ENCODE data around the gene PLA1A.

The PLA1A gene

DNA sequence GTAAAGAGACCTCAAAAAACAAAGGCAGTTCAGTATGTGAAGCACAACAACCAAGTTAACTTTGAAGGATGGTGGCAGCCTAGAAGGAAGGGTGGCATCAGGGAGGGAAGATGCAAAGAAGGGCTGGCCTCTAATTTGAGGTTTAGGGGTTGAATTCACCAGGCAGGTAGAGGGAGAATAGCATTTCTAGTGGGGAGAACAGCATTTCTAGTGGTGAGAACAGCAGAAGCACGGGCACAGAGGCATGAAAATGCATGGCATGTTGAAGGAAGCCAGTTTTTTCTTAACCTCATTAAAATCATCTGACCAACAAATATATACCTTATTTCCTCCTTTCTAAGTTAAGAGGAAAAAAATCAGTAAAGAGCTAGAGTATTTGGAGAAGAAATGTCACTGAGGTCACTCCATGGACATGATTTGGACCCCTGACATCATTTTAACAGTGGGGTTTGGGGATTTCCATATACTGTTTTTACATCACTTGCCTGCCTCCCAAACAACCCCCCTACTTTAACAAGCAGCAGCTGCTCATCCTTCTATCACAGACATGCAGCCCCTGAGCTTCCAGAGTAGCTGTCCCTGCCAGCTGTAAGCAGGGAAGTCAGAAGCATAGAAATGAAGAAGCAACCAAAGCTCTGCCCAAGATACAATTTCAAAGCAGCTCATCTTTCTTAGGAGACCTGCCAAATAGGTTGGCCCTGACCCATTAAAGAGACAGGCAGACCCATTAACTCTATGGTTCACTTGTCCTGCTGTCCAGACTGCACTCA, 65.1 kb downstream of the PLA1A start:
- peaks cover 0 to 12% of the 10 kb centered on the region in 2 experiments; a peak in 1 of 3 replicates for H3K36me3 ChIP-seq (ENCODE audit: control insufficient read depth in 2 of 2, insufficient read depth in 1 of 2, low read length in 2 of 2)
- H3K9me3 ChIP-seq (ENCODE audit: control insufficient read depth, insufficient read depth, low read depth, low read length), result no peaks in the 10 kb centered on the region
- H3K4me3 ChIP-seq (ENCODE audit: low read depth, low read length), result no peak overlapping the region
- TF ChIP-seq ZNF2 (tag by site-specific recombination; IDR thresholded peaks at IDR 0.05), result no peak
- TF ChIP-seq ZNF146 (tag by site-specific recombination; IDR thresholded peaks at IDR 0.05), result no peak
- TF ChIP-seq ZNF175 (tag by site-specific recombination; IDR thresholded peaks at IDR 0.05), result no peak
- TF ChIP-seq ZNF354C (tag by site-specific recombination; IDR thresholded peaks at IDR 0.05; ENCODE audit: borderline replicate concordance, low read depth), result no peak
- CTCF ChIA-PET, result interaction anchor here (0.6 to 1.3 kb wide), 3 partner anchors 12 to 101 kb away, joined by 3 read pairs; no protein-coding TSS in a partner anchor
- POLR2A ChIA-PET, result interaction anchor here (0.8 to 1.4 kb wide), 2 partner anchors 10 to 14 kb away, joined by 4 to 5 read pairs; partner anchors contain the start of gene COX17
- no peaks in the 10 kb centered on the region for H3K4me1 ChIP-seq (ENCODE audit: control insufficient read depth, insufficient read depth, low read length)
- no peak overlapping the region for H3K27ac ChIP-seq (ENCODE audit: extremely low read depth, low read depth, low read length)

DNA sequence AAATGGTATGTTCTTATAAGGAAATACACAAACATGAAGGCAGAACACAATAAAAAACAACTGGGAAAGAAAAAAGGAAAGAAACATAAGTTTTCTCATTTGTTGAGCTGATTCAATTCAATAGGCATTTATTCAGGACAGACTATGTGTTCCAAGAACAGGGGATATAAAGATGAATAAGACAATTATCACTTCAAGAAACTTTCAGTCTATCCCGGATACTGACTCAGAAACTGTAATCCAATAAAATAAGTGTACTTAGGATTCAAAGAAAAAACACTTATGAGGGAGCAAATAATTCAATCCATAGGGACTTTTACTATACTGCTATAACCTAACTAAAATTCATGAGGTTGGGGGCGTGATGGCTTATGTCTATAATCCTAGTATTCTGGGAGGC, 66.2 kb downstream of the PLA1A start:
- Histone ChIP-seq H3K27ac (ENCODE audit: extremely low read depth, low read depth, low read length) (no peak overlapping the region), H3K9me3 (ENCODE audit: control insufficient read depth, insufficient read depth, low read depth, low read length) (no peaks in the 10 kb centered on the region), H3K36me3 (ENCODE audit: control insufficient read depth in 2 of 2, insufficient read depth in 1 of 2, low read length in 2 of 2) (peaks cover 0 to 19% of the 10 kb centered on the region in 2 experiments; a peak in 1 of 3 replicates), H3K4me3 (ENCODE audit: low read depth, low read length) (no peak overlapping the region), H3K4me1 (ENCODE audit: control insufficient read depth, insufficient read depth, low read length) (no peaks in the 10 kb centered on the region)
- TF ChIP-seq ZNF24 (tag by site-specific recombination; IDR thresholded peaks at IDR 0.05), result no peak
- no peak for TF ChIP-seq ZBTB7A (tag by site-specific recombination; IDR thresholded peaks at IDR 0.05; ENCODE audit: low read depth)
- TF ChIP-seq KLF8 (tag by site-specific recombination; IDR thresholded peaks at IDR 0.05), result no peak
- TF ChIP-seq, protein P1, sequence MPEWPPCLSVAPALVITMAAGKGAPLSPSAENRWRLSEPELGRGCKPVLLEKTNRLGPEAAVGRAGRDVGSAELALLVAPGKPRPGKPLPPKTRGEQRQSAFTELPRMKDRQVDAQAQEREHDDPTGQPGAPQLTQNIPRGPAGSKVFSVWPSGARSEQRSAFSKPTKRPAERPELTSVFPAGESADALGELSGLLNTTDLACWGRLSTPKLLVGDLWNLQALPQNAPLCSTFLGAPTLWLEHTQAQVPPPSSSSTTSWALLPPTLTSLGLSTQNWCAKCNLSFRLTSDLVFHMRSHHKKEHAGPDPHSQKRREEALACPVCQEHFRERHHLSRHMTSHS (tag by site-specific recombination; IDR thresholded peaks at IDR 0.05), result no peak
- no peak for TF ChIP-seq ZNF555 (tag by site-specific recombination; conservative IDR thresholded peaks at IDR 0.05)
- no peak for TF ChIP-seq ZNF184 (tag by site-specific recombination; IDR thresholded peaks at IDR 0.05)
- no peak for TF ChIP-seq ZNF501 (tag by site-specific recombination; IDR thresholded peaks at IDR 0.05)
- TF ChIP-seq ZNF202 (tag by site-specific recombination; IDR thresholded peaks at IDR 0.05; ENCODE audit: borderline replicate concordance), result no peak
- no peak for TF ChIP-seq GLIS2 (tag by site-specific recombination; IDR thresholded peaks at IDR 0.05)
- TF ChIP-seq TRIM28 (IDR thresholded peaks at IDR 0.05; ENCODE audit: borderline replicate concordance, low read length), result no peak
- no peak for TF ChIP-seq ZSCAN23 (tag by site-specific recombination; IDR thresholded peaks at IDR 0.05)
- TF ChIP-seq ZFP69B (tag by site-specific recombination; IDR thresholded peaks at IDR 0.05), result no peak
- TF ChIP-seq ZNF23 (tag by site-specific recombination; IDR thresholded peaks at IDR 0.05; ENCODE audit: borderline replicate concordance), result no peak
- TF ChIP-seq ZNF521 (tag by site-specific recombination; IDR thresholded peaks at IDR 0.05), result no peak
- TF ChIP-seq IKZF3 (tag by site-specific recombination; IDR thresholded peaks at IDR 0.05), result no peak
- no peak for TF ChIP-seq ZBTB8A (tag by site-specific recombination; IDR thresholded peaks at IDR 0.05)
- no peak for TF ChIP-seq ZXDB (tag by site-specific recombination; IDR thresholded peaks at IDR 0.05)
- CTCF ChIA-PET, result interaction anchor here (0.6 to 1.3 kb wide), 2 partner anchors 21 to 102 kb away, joined by 3 read pairs; no protein-coding TSS in a partner anchor
- POLR2A ChIA-PET, result interaction anchor here (1.4 kb wide), 1 partner anchor 13 kb away, joined by 5 read pairs; the partner anchor contains the start of gene COX17

GRCh38 chr3:119664370-119664769, 66.7 kb downstream of the PLA1A start:
- no peaks in the 10 kb centered on the region for H3K4me1 ChIP-seq (ENCODE audit: control insufficient read depth, insufficient read depth, low read length)
- CTCF ChIA-PET, result interaction anchor here (1.0 to 1.3 kb wide), 2 partner anchors 12 to 21 kb away, joined by 3 read pairs; no protein-coding TSS in a partner anchor
- TF ChIP-seq TCF7L2 (IDR thresholded peaks at IDR 0.05; ENCODE audit: borderline replicate concordance, low read depth, low read length) (no peak), SCRT2 (tag by site-specific recombination; IDR thresholded peaks at IDR 0.05) (peak; percentile 75), ZNF114 (tag by site-specific recombination; IDR thresholded peaks at IDR 0.05) (no peak), ZSCAN18 (tag by site-specific recombination; IDR thresholded peaks at IDR 0.05) (no peak), ZFP69B (tag by site-specific recombination; IDR thresholded peaks at IDR 0.05) (no peak), ZSCAN23 (tag by site-specific recombination; IDR thresholded peaks at IDR 0.05) (no peak)
- TF ChIP-seq, protein P2, sequence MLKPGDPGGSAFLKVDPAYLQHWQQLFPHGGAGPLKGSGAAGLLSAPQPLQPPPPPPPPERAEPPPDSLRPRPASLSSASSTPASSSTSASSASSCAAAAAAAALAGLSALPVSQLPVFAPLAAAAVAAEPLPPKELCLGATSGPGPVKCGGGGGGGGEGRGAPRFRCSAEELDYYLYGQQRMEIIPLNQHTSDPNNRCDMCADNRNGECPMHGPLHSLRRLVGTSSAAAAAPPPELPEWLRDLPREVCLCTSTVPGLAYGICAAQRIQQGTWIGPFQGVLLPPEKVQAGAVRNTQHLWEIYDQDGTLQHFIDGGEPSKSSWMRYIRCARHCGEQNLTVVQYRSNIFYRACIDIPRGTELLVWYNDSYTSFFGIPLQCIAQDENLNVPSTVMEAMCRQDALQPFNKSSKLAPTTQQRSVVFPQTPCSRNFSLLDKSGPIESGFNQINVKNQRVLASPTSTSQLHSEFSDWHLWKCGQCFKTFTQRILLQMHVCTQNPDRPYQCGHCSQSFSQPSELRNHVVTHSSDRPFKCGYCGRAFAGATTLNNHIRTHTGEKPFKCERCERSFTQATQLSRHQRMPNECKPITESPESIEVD (tag by site-specific recombination; IDR thresholded peaks at IDR 0.05), result no peak

More at GRCh38 chr3:119664370-119664769, 66.7 kb downstream of the PLA1A start:
- no peaks in the 10 kb centered on the region for H3K9me3 ChIP-seq (ENCODE audit: control insufficient read depth, insufficient read depth, low read depth, low read length)
- POLR2A ChIA-PET, result no interaction called here
- H3K36me3 ChIP-seq (ENCODE audit: control insufficient read depth in 2 of 2, insufficient read depth in 1 of 2, low read length in 2 of 2), result peaks cover 0 to 23% of the 10 kb centered on the region in 2 experiments; a peak in 2 of 3 replicates
- H3K4me3 ChIP-seq (ENCODE audit: low read depth, low read length), result no peak overlapping the region
- H3K27ac ChIP-seq (ENCODE audit: extremely low read depth, low read depth, low read length), result no peak overlapping the region
